Germinal center (tissue), 1 donor: ENCODE data around the gene PLXNA3.

Experiments
- DNase-seq: peaks from one replicate; pipeline ENCODE4 v3.0.0; 2012; ENCODE audit warnings: mixed read lengths, low spot score

The PLXNA3 gene

DNA sequence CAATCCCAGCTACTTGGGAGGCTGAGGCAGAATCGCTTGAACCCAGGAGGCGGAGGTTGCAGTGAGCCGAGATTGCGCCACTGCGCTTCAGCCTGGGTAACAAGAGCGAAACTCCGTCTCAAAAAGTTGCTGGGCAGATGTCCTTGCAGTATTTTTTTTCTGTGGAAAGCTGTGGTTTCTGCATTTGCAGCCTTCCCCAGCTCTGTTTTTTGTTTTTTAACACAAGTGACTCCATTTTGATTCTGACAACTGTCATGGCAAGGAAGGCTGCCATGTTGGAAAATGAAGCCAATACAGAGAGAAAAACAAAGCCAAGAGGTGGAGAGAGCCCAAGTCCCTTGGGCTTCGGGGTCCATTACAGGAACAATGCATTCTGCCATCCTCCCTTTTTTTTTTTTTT is 44.0 kb downstream of the PLXNA3 start:
- DNase-seq = no peak

GRCh38 chrX:154502989-154503388 is 44.9 kb downstream of the PLXNA3 start:
- no peak for DNase-seq

GRCh38 chrX:154505734-154506133 is 47.7 kb downstream of the PLXNA3 start:
- no peak for DNase-seq

GRCh38 chrX:154506483-154507332 is 48.6 kb downstream of the PLXNA3 start:
- no peak for DNase-seq

DNA sequence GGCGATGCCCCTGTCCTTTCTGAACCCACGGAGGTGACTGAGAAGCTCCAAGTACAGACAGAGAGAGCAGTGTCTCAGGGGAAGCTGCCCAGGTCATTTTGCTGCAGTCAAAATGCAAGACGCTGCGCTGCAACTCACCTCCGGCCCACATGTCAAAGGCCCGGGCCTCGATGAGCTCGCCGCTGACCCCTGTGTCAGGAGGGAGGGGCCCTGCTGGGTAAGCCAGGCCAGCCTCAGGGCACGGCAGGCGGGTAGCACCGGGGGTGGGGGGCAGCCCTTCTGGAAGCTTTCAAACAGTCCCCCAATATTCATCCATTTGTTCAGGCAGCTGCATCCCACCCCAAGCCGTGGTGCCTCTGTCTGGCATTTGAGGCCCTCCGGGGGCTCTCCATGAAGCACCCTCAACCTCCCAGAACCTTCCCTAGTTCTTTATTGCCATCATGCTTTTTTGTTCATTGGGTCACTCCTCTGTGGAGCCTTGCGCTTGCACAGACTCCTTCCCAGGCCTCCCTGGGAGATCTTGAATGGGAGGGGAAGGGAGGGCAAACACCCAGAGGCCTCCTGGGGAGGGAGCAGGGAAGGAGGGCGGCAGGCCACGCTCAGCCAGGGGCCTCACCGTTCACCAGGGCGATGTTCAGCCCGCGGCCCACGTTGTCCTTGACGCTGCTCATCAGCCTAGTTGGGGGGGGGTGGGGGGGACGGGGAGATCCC is 49.7 kb downstream of the PLXNA3 start:
- no peak for DNase-seq

DNA sequence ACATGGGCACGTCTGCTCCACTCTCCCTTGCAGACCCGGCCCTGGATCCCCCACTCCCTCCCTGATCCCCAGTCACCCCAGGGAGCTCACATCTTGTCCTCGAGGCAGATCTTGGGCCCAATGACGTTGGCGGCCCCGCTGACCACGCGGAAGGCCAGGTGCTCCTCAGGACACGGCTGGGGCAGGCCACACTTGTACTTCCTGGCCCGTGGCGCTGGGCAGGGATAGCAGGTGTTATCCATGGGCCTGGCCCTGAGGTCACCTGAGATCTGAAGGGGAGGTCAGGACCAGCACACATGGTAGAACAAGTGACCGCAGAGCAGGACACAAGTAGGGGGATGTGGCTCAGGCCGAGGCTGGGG is 50.3 kb downstream of the PLXNA3 start:
- DNase-seq = no peak

DNA sequence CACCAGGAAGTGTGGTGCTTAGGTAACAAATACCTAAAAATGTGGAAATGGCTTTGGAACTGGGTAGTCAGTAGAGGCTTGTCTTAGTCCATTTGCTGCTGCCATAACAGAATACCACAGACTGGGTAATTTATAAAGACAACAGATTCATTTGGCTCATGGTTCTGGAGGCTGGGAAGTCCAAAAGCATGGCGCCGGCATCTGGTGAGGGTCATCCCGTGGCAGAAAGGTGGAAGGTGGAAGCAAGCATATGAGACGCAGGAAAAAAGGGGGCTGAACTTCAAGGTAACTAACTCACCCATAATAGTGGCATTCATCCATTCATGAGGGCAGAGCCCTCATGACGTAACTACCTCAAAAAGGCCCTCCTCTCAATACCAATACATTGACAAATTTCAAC is 51.4 kb downstream of the PLXNA3 start:
- no peak for DNase-seq

- DNase-seq = no peak
Observed at GRCh38 chrX:154511761-154512160, 53.7 kb downstream of the PLXNA3 start.

- DNase-seq = no peak
Observed at GRCh38 chrX:154512879-154513553, 54.9 kb downstream of the PLXNA3 start.

DNA sequence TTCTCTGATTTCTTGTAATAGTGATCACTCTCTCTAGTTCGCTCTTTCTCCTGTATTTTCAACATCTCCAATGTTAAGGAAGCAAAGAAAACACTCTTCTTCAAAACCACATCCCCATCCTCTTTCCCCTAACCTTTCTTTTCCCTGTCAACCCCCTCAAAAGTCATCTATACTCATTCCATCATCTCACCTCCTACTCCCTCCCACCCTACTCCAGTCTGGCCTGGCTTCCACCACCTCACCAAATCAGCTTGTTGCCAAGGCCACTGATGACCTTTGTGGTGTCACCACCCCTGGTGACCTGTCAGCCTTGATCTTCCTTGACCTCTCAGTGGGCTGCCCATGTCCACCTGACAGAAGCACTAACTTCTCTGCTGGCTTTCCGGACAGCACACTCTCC is 55.6 kb downstream of the PLXNA3 start:
- no peak for DNase-seq

- DNase-seq = peak; percentile 8
Observed at GRCh38 chrX:154515090-154515965, 57.2 kb downstream of the PLXNA3 start.

GRCh38 chrX:154515966-154516655 is 58.0 kb downstream of the PLXNA3 start, which contains the start of gene FAM3A:
Gene FAM3A (minus strand): TSS chrX:154516232. CDS start chrX:154515772, 460 bp downstream.
- DNase-seq = peak; percentile 83

- no peak for DNase-seq
Observed at GRCh38 chrX:154516656-154517100, 58.6 kb downstream of the PLXNA3 start.

DNA sequence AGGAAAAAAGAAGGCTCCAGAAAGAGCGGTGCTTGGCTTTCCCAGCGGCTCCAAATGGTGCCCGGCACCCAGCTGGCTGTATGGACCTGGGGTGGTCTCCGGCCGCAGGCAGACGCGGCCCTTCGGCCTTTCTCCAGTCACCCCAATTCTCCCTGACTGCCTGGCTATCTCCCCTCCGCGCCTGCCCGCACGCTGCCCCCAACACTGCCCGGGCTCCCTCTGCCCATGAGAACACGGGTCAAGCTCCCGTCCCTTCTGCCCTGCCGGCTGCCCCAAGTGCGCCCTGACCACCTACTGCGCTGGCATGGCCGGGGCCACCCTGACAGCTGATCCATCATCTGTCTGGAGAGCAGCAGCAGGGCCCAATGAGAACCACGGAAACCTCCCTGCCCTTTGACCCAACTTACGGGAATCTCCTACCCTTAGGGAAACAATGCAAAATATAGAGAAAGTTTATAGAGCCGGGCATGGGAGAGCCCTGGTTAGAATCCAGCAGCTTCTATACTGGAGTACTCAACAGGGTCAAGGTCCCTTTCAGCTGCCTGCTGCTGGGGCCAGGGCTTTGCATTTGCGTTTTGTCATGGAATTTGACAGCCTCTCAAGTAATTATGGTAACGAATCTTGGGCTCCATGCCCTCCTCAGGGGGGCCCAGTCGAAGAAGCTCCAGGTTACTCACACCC is 59.2 kb downstream of the PLXNA3 start:
- DNase-seq = no peak

DNA sequence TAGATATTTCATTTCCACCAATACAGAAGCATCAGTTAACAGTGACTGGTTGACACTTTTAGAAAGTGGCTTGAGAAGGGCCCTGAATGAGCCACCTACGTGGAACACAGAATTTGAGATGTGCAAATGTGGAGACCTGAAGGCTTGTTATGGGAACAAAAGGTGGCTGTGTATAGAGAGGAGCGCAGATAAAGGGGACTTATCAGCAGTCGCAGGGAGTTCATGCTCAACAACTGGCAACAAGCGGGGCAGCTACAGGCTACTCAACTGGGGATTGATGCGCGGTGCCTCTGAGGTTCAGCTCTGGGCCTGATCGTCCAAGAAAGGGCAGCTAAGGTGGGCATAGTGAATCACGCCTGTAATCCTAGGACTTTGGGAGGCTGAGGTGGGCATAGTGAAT is 61.3 kb downstream of the PLXNA3 start:
- DNase-seq = no peak

- no peak for DNase-seq
Observed at GRCh38 chrX:154525606-154526490, 67.8 kb downstream of the PLXNA3 start.

DNA sequence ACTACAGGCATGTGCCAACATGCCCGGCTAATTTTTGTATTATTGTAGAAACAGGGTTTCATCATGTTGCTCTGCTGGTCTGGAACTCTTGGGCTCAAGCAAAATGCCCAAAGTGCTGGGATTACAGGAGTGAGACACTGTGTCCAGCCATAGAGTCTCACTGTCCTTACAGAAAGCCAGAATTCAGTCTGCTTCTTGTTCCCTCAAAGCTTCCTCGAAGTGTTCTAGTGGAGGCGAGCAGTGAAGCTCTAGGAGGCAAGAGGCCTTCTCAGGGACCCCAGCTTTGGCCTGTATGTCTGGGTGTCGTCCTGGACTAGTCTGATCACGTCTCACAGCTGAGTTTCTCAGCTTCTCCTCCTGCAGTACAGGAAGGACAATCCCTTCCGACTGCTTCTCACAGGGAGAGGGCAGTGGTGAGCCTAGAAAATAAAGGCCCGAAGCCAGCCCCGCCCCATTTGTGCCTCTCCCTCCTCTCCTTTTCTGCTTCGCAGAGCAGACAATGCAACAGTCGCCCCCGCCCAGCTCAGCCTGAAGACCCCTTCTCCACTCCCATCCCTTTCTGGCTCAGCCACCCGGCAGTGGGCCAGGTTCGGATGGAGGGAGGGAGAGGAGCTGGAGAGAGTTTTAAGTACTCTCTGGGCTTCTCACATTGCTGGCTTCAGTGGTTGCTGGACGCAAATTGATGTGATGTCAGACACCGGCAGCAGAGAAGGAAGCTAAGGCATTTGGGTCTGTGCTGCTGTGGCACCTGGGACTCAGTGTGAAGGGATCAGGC is 69.0 kb downstream of the PLXNA3 start:
- DNase-seq = peak; percentile 56
